ENCODE data around the gene SPATA12. TPM values are rescaled to one million over a fixed set of nuclear protein-coding genes. Genes with fewer than 3 reads are reported as not detected.

The SPATA12 gene
- total RNA-seq, 1 donor from 2014 or later, result not detected

GRCh38 chr3:57110798-57111197, 50.3 kb downstream of the SPATA12 start:
- Histone ChIP-seq H3K27ac (replicated peaks) (no peak overlapping the region), H3K4me1 (peaks cover 7% of the 10 kb centered on the region), H3K9me3 (replicated peaks) (no peaks in the 10 kb centered on the region), H3K36me3 (peaks cover 15% of the 10 kb centered on the region), H3K4me3 (no peak overlapping the region), H3K27me3 (ENCODE audit: low read depth) (peaks cover 3% of the 10 kb centered on the region)
- DNase-seq, result no peak
- no peak for TF ChIP-seq CTCF (IDR thresholded peaks at IDR 0.05; ENCODE audit: borderline replicate concordance)
- intact Hi-C loops (cut with micrococcal nuclease), result no loop called here

DNA sequence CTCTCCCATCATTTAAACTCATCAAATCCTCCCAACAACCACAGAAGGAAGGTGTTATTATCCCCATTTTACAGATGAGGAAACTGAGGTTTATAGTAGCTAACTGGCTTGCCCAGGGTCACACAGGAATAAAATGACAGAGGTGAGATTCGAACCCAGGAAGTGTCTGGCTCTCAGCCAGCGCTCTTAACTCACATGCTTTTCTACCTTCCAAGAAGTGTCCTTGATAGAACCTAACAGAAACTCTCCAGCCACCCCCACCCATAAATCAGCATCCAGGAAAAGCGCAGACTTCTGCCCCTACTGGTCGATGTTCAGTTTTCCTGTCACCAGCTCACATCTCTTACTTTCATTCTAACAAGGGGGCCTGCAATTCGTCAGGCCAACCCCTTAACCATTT, 51.7 kb downstream of the SPATA12 start:
- intact Hi-C loops (cut with micrococcal nuclease), result no loop called here
- Histone ChIP-seq H3K4me3 (no peak overlapping the region), H3K27ac (replicated peaks) (no peak overlapping the region), H3K27me3 (ENCODE audit: low read depth) (peaks cover 3% of the 10 kb centered on the region), H3K4me1 (no peaks in the 10 kb centered on the region), H3K9me3 (replicated peaks) (no peaks in the 10 kb centered on the region), H3K36me3 (peaks cover 15% of the 10 kb centered on the region)
- DNase-seq, result no peak
- TF ChIP-seq CTCF (IDR thresholded peaks at IDR 0.05; ENCODE audit: borderline replicate concordance), result no peak

DNA sequence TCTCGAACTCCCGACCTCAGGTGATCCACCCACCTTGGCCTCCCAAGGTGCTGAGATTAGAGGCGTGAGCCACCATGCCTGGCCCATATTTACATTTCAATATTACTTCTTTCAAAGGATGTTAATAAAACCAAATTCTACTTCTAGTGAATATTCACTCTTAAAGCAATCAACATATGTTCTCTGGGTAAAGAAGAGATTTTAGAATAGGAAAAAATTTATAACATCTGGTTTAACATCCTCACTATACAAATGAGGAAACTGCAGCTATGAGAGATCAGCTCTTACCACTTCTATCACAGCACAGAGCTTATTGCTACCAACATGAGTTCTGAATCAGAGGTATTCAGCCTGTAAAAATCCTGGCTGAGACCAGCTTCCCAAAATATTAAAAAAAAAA, 56.0 kb downstream of the SPATA12 start:
- H3K27me3 ChIP-seq (ENCODE audit: low read depth), result no peaks in the 10 kb centered on the region
- no peak for TF ChIP-seq CTCF (IDR thresholded peaks at IDR 0.05; ENCODE audit: borderline replicate concordance)
- peaks cover 15% of the 10 kb centered on the region for H3K4me1 ChIP-seq
- intact Hi-C loops (cut with micrococcal nuclease), result no loop called here
- H3K27ac ChIP-seq (replicated peaks), result no peak overlapping the region
- no peaks in the 10 kb centered on the region for H3K9me3 ChIP-seq (replicated peaks)
- DNase-seq, result no peak
- H3K36me3 ChIP-seq, result peaks cover 15% of the 10 kb centered on the region
- H3K4me3 ChIP-seq, result no peak overlapping the region

DNA sequence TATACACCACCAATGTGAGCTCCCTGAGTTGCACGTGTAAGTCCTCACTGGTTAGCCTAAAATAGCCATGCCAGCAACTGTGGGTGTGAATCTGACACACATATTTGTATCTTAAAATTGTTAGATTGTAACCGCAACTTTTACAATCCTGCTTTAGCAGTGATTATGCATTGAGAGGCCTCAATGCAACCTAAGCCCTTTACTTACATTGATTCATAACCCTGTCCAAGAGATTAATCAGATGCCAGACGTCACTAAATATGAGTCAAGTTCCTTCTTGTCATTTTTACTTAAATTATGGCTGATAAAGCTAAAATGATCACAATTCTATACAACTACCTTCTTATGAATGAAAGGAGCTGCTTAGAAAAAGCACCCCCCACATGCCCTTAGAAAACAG, 57.8 kb downstream of the SPATA12 start:
- no peak for DNase-seq
- Histone ChIP-seq H3K27ac (replicated peaks) (no peak overlapping the region), H3K4me1 (peaks cover 15% of the 10 kb centered on the region), H3K36me3 (peaks cover 11% of the 10 kb centered on the region), H3K9me3 (replicated peaks) (no peaks in the 10 kb centered on the region), H3K27me3 (ENCODE audit: low read depth) (no peaks in the 10 kb centered on the region), H3K4me3 (no peak overlapping the region)
- intact Hi-C loops (cut with micrococcal nuclease), result no loop called here
- TF ChIP-seq CTCF (IDR thresholded peaks at IDR 0.05; ENCODE audit: borderline replicate concordance), result no peak

DNA sequence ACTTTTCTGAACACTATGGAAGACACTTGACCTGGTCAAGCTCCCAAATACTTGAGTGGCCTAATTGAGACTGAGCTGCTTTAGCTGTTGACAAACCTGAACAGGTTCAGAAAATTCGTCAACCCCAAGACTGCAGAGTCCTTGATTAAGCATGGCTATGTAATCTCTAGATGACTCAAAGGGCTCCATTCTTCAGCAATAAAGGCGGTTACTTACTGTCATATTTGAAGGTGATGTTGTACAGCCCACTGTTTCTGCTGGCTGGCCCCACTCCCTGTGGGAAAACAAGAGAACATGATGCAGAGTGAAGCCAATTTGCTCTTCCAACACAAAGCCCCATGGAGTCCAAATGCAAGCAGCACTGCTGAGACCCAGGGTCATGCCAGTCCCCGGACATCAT, 59.6 kb downstream of the SPATA12 start:
- no peaks in the 10 kb centered on the region for H3K27me3 ChIP-seq (ENCODE audit: low read depth)
- no peak for TF ChIP-seq CTCF (IDR thresholded peaks at IDR 0.05; ENCODE audit: borderline replicate concordance)
- H3K9me3 ChIP-seq (replicated peaks), result no peaks in the 10 kb centered on the region
- peaks cover 15% of the 10 kb centered on the region for H3K4me1 ChIP-seq
- no peaks in the 10 kb centered on the region for H3K36me3 ChIP-seq
- intact Hi-C loops (cut with micrococcal nuclease), result no loop called here
- no peak overlapping the region for H3K4me3 ChIP-seq
- DNase-seq, result no peak
- no peak overlapping the region for H3K27ac ChIP-seq (replicated peaks)

Measured in left ventricle myocardium inferior (tissue), 1 donor.